CD8-positive, alpha-beta memory T cell (primary cell): Measurements from ENCODE around the gene FAM53C. TPM values are rescaled to one million over a fixed set of nuclear protein-coding genes. Genes with fewer than 3 reads are reported as not detected.
"Not testable (repeated sequence)": the region's sequence is repeated elsewhere in the genome, so short reads cannot be mapped to it uniquely, and the experiment has no call there.

Experiments used
- CTCF ChIA-PET: fragments of 350-600 bp; sonication (Branson Sonifier 250); formaldehyde crosslinking; loops from one replicate; lab custom pipeline; 2021; ENCODE audit warnings: antibody characterized with exemption; lab: Charles Lee
- POLR2A ChIA-PET: fragments of 350-600 bp; sonication (Branson Sonifier 250); formaldehyde crosslinking; loops from one replicate; lab custom pipeline; 2021; ENCODE audit warnings: antibody characterized with exemption; lab: Charles Lee
- DNase-seq, 5 donors: peaks; one replicate each; pipeline versions ENCODE4 v3.0.0 to v3.0.0-alpha.2; 2020 to 2022; ENCODE audit warnings: mixed read lengths in 1 of 5
- H3K27ac ChIP-seq: one replicate; pipeline ENCODE4 v1.7.0; 2013; ENCODE audit warnings: low read depth, mild to moderate bottlenecking, low read length, moderate library complexity
- H3K27me3 ChIP-seq: 2 replicates; pipeline ENCODE4 v1.7.0; 2013; ENCODE audit warnings: low read length, mild to moderate bottlenecking; ENCODE audit not compliant: insufficient read depth, poor library complexity, severe bottlenecking
- H3K36me3 ChIP-seq: 2 replicates; pipeline ENCODE4 v1.7.0; 2013; ENCODE audit warnings: mild to moderate bottlenecking, low read length, moderate library complexity; ENCODE audit not compliant: insufficient read depth
- H3K4me1 ChIP-seq: 2 replicates; pipeline ENCODE4 v1.7.0; 2013; ENCODE audit warnings: mild to moderate bottlenecking, low read length, moderate library complexity; ENCODE audit not compliant: insufficient read depth
- H3K4me3 ChIP-seq: 2 replicates; pipeline ENCODE4 v1.7.0; 2013; ENCODE audit warnings: mild to moderate bottlenecking, low read length
- H3K9me3 ChIP-seq: 2 replicates; pipeline ENCODE4 v1.7.0; 2013; ENCODE audit warnings: mild to moderate bottlenecking, low read length
- H3K27ac Mint-ChIP-seq, 8 donors: one replicate each; pipeline ENCODE4 v1.8.0; 2020 to 2021; ENCODE audit warnings: mixed read lengths in 8 of 8, mild to moderate bottlenecking in 6 of 8, inconsistent platforms in 3 of 8, moderate library complexity in 3 of 8
- H3K27me3 Mint-ChIP-seq, 2 donors: one replicate each; pipeline ENCODE4 v1.8.0; 2020 to 2021; ENCODE audit warnings: mixed read lengths in 2 of 2, mild to moderate bottlenecking in 1 of 2, moderate library complexity in 1 of 2
- H3K36me3 Mint-ChIP-seq, 3 donors: one replicate each; pipeline ENCODE4 v1.8.0; 2020 to 2021; ENCODE audit warnings: mixed read lengths in 3 of 3, inconsistent platforms in 1 of 3, mild to moderate bottlenecking in 1 of 3
- H3K4me1 Mint-ChIP-seq, 3 donors: one replicate each; pipeline ENCODE4 v1.8.0; 2020 to 2021; ENCODE audit warnings: mixed read lengths in 3 of 3, inconsistent platforms in 1 of 3, mild to moderate bottlenecking in 1 of 3
- H3K4me3 Mint-ChIP-seq, 7 donors: one replicate each; pipeline ENCODE4 v1.8.0; 2020 to 2021; ENCODE audit warnings: mixed read lengths in 7 of 7, mild to moderate bottlenecking in 6 of 7, moderate library complexity in 4 of 7, inconsistent platforms in 2 of 7
- H3K9me3 Mint-ChIP-seq, 5 donors: one replicate each; pipeline ENCODE4 v1.8.0; 2020 to 2022; ENCODE audit warnings: mixed read lengths in 5 of 5, mild to moderate bottlenecking in 3 of 5, moderate library complexity in 2 of 5, inconsistent platforms in 1 of 5
- polyA plus RNA-seq: library from polyadenylated mRNA; unstranded; fragments of 300-500 nt; fragmentation: Illumina TruSeq; gene quantifications from one replicate; pipeline ENCODE4 v1.2.3, GENCODE V29; 2021
- total RNA-seq, 2 experiments: library from RNA; stranded (reverse); gene quantifications; one replicate each; pipeline ENCODE4 v1.2.3, GENCODE V29; 2021

The FAM53C gene
- 10 to 100 TPM; 29.5 to 32.2 TPM for total RNA-seq
- polyA plus RNA-seq: 20.6 TPM

DNA sequence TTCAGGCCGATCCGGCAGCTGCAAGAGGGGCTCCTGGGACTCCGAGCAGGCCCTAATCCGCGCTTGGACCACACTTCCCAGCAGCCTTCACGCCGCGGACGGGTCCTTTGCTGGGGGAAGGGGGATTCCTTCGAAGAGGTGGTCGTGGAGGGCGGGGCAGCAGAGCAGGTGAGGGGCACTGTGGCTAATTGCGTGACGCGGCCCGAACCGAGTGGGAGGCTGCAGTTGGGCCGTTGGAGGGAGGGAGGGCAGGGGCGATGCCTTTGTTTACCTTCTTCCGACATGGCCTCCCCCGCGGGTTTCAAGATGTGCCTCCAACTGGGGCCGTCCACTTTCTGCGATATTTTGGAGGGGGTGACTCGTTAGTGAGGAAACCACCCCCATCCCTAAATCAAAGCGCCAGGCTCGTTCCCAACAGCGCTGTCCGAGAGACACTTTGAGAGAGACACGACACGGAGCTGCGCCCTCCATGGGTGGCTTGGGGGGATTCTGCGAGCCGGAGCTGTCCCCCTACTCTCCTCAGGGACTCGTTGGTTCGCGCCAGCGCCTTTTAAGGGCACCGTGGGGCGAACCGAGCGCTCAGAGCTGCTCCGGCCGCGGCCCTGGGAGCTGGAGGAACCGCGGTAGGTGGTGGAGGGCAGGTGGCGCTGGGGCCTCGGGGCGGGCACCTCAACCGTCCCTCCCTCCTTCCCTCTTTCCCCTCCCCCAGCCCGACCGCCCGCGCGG is at the start of gene FAM53C:
FAM53C (plus strand) TSS at position 582 of the 726 bp plus-strand sequence. CDS start 3,070 bp downstream, outside the sequence.
- H3K36me3 Mint-ChIP-seq: peaks cover 0 to 22% (median 2%) of the 10 kb centered on the region in 3 donors
- peak within 1 kb of the TSS; percentile 95 to 100 (median 99) for H3K27ac Mint-ChIP-seq
- peak; percentile 83 to 95 (median 91) for DNase-seq
- no peaks in the 10 kb centered on the region for H3K9me3 Mint-ChIP-seq
- peaks cover 0 to 2% of the 10 kb centered on the region in 2 donors for H3K27me3 Mint-ChIP-seq
- peak within 1 kb of the TSS; percentile 70 for H3K4me3 ChIP-seq
- H3K27ac ChIP-seq: peak within 1 kb of the TSS; percentile 85
- H3K9me3 ChIP-seq: no peaks in the 10 kb centered on the region
- H3K27me3 ChIP-seq: no peaks in the 10 kb centered on the region
- H3K4me1 Mint-ChIP-seq: peaks cover 36 to 42% (median 41%) of the 10 kb centered on the region in 3 donors
- H3K4me3 Mint-ChIP-seq: peak within 1 kb of the TSS; percentile 91 to 99 (median 94)
- POLR2A ChIA-PET: interaction anchor here (0.6 to 7.4 kb wide), 5 partner anchors 15 to 205 kb away, joined by 3 to 120 read pairs (median 4); partner anchors contain the start of genes EGR1, ETF1, KDM3B and KIF20A
- peaks cover 31% of the 10 kb centered on the region for H3K4me1 ChIP-seq
- H3K36me3 ChIP-seq: peaks cover 8% of the 10 kb centered on the region
- CTCF ChIA-PET: interaction anchor here (1.4 to 14.3 kb wide), 2 partner anchors 13 to 127 kb away, joined by 4 to 266 read pairs; partner anchors contain the start of genes EGR1 and KDM3B

DNA sequence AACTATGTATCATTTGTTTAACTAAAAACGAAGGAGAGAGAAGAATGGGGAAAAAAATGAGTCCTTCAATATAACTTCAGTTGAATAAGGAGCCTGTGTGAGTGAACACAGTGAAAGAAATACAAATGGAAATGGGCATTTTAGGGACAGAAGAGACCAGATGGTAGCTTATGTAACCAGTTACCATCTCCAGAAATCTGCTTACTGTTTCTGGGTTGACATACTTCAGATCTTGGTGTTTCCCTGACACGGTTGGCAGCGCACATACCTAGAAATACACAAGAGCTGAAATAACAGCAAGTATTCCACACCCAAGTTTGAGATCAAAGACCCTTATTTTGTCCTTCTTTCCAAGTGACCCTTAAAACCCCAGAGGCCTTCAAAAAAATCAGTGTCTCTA is 48.8 kb upstream of the FAM53C start:
- no peaks in the 10 kb centered on the region for H3K36me3 Mint-ChIP-seq
- Histone ChIP-seq H3K27me3 (no peaks in the 10 kb centered on the region), H3K4me3 (no peak overlapping the region), H3K36me3 (no peaks in the 10 kb centered on the region), H3K9me3 (no peaks in the 10 kb centered on the region), H3K27ac (no peak overlapping the region), H3K4me1 (no peaks in the 10 kb centered on the region)
- H3K27ac Mint-ChIP-seq: no peak overlapping the region
- no peak overlapping the region for H3K4me3 Mint-ChIP-seq
- H3K27me3 Mint-ChIP-seq: no peaks in the 10 kb centered on the region
- ChIA-PET CTCF (no interaction called here), POLR2A (no interaction called here)
- no peaks in the 10 kb centered on the region for H3K9me3 Mint-ChIP-seq
- no peak for DNase-seq
- no peaks in the 10 kb centered on the region for H3K4me1 Mint-ChIP-seq

DNA sequence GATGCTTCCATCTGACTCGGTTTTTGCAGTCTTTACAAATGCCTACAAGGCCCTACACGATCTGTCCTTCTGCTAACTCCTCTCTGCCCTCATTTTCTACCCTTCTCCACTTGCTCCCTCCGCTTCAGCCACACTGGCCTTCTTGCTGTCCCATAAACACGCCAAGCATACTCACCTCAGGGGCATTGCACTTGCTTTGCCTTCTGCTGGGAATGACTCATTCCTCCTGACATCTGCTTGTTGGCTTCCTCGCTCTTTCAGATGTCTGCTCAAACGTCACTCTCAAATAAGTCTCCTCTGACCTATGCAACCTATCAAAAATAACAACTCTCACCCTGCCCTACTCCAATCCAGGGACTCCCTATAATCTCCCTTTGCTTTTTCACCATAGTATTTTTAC is 34.7 kb upstream of the FAM53C start:
- Mint-ChIP-seq H3K27ac (peak overlapping the region in 1 of 8 donors; percentile 8), H3K27me3 (no peaks in the 10 kb centered on the region), H3K9me3 (no peaks in the 10 kb centered on the region), H3K4me1 (no peaks in the 10 kb centered on the region), H3K4me3 (no peak overlapping the region), H3K36me3 (no peaks in the 10 kb centered on the region)
- ChIA-PET POLR2A (no interaction called here), CTCF (interaction anchor here (1.5 kb wide), 1 partner anchor 49 kb away, joined by 3 read pairs; the partner anchor contains the start of gene KDM3B)
- no peak for DNase-seq
- H3K4me1 ChIP-seq: no peaks in the 10 kb centered on the region
- H3K27me3 ChIP-seq: no peaks in the 10 kb centered on the region
- no peaks in the 10 kb centered on the region for H3K9me3 ChIP-seq
- no peak overlapping the region for H3K4me3 ChIP-seq
- no peaks in the 10 kb centered on the region for H3K36me3 ChIP-seq
- no peak overlapping the region for H3K27ac ChIP-seq

- Mint-ChIP-seq H3K27ac (peak overlapping the region in 1 of 8 donors; percentile 39), H3K27me3 (no peaks in the 10 kb centered on the region), H3K4me1 (no peaks in the 10 kb centered on the region), H3K4me3 (no peak overlapping the region), H3K36me3 (no peaks in the 10 kb centered on the region), H3K9me3 (no peaks in the 10 kb centered on the region)
- no peaks in the 10 kb centered on the region for H3K4me1 ChIP-seq
- no peak overlapping the region for H3K27ac ChIP-seq
- CTCF ChIA-PET: no interaction called here
- H3K4me3 ChIP-seq: no peak overlapping the region
- H3K9me3 ChIP-seq: no peaks in the 10 kb centered on the region
- POLR2A ChIA-PET: no interaction called here
- DNase-seq: no peak
- no peaks in the 10 kb centered on the region for H3K27me3 ChIP-seq
- no peaks in the 10 kb centered on the region for H3K36me3 ChIP-seq
Measured at GRCh38 chr5:138305797-138306196, 32.3 kb upstream of the FAM53C start.

DNA sequence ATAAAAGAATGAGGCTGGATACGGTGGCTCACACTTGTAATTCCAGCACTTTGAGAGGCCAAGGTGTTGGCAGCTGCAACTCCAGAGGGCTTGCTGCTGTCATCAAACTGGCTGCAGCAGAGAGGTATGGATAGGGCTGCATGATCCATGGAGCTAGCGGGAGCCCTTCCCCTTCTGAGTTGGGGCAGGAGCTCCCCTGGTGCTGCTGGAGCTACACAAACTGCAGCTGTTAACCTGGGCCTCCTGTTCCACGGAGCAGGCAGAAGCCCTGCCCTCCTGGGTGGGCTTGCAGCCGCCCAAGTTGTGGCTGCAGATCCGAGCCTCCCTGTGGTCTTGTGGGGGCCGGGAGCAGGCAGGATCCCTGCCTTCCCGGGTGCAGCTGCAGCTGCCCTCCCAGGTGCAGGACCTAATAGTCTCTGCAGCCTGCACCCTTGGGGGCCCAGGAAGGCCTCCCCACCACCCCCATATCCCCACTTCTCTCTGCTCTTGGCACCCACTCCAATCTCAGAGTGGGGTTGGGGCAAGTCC is 22.3 kb upstream of the FAM53C start:
- POLR2A ChIA-PET: interaction anchor here (0.5 kb wide), 1 partner anchor 72 kb away, joined by 7 read pairs; no protein-coding TSS in a partner anchor

GRCh38 chr5:138316355-138316754 is 21.7 kb upstream of the FAM53C start:
- Histone ChIP-seq H3K36me3 (no peaks in the 10 kb centered on the region), H3K9me3 (no peaks in the 10 kb centered on the region), H3K27ac (no peak overlapping the region), H3K4me1 (no peaks in the 10 kb centered on the region), H3K4me3 (no peak overlapping the region), H3K27me3 (no peaks in the 10 kb centered on the region)
- DNase-seq: no peak
- H3K27ac Mint-ChIP-seq: no peak overlapping the region
- no peaks in the 10 kb centered on the region for H3K4me1 Mint-ChIP-seq
- H3K9me3 Mint-ChIP-seq: no peaks in the 10 kb centered on the region
- CTCF ChIA-PET: no interaction called here
- POLR2A ChIA-PET: no interaction called here
- no peak overlapping the region for H3K4me3 Mint-ChIP-seq
- H3K27me3 Mint-ChIP-seq: no peaks in the 10 kb centered on the region
- no peaks in the 10 kb centered on the region for H3K36me3 Mint-ChIP-seq

More for the DNA sequence above, 22.3 kb upstream of the FAM53C start:
- Histone ChIP-seq H3K27me3 (no peaks in the 10 kb centered on the region), H3K9me3 (no peaks in the 10 kb centered on the region), H3K36me3 (no peaks in the 10 kb centered on the region), H3K27ac (no peak overlapping the region), H3K4me3 (no peak overlapping the region), H3K4me1 (no peaks in the 10 kb centered on the region)
- H3K36me3 Mint-ChIP-seq: no peaks in the 10 kb centered on the region
- CTCF ChIA-PET: no interaction called here
- no peaks in the 10 kb centered on the region for H3K9me3 Mint-ChIP-seq
- no peak overlapping the region for H3K27ac Mint-ChIP-seq
- H3K4me1 Mint-ChIP-seq: no peaks in the 10 kb centered on the region
- H3K4me3 Mint-ChIP-seq: no peak overlapping the region
- no peaks in the 10 kb centered on the region for H3K27me3 Mint-ChIP-seq
- no peak for DNase-seq

GRCh38 chr5:138318211-138318610 is 19.9 kb upstream of the FAM53C start:
- DNase-seq, H3K27ac ChIP-seq, H3K27me3 ChIP-seq, H3K4me1 Mint-ChIP-seq, H3K4me1 ChIP-seq, H3K4me3 Mint-ChIP-seq, H3K36me3 ChIP-seq, H3K9me3 Mint-ChIP-seq, H3K27me3 Mint-ChIP-seq, H3K9me3 ChIP-seq, H3K27ac Mint-ChIP-seq, CTCF ChIA-PET, H3K4me3 ChIP-seq, H3K36me3 Mint-ChIP-seq: not testable (repeated sequence)
- POLR2A ChIA-PET: interaction anchor here (0.6 kb wide), 1 partner anchor 84 kb away, joined by 4 read pairs; no protein-coding TSS in a partner anchor
